OCI-LY1 (cell line): ENCODE measurements around the gene OGFOD1.

Experiments
- H2AFZ ChIP-seq: fragments of 200-600 bp; sonication (generic), shearing (Covaris generic); 2 replicates; pipeline ENCODE4 v1.6.0; 2014; ENCODE audit warnings: antibody characterized with exemption, mild to moderate bottlenecking, low read length
- H3F3A ChIP-seq: fragments of 200-600 bp; sonication (generic), shearing (Covaris generic); 2 replicates; pipeline ENCODE4 v1.6.0; 2014; ENCODE audit warnings: mild to moderate bottlenecking, antibody characterized with exemption, low read length, moderate library complexity; ENCODE audit not compliant: insufficient read depth
- H3K27ac ChIP-seq: fragments of 200-600 bp; sonication (generic); 2 replicates; pipeline ENCODE4 v1.5.1; 2014; ENCODE audit warnings: low read length, mixed run types, mild to moderate bottlenecking, low read depth; ENCODE audit not compliant: poor library complexity, severe bottlenecking
- H3K27me3 ChIP-seq: fragments of 200-600 bp; sonication (generic); 2 replicates; pipeline ENCODE4 v1.6.0; 2014; ENCODE audit warnings: antibody characterized with exemption, mild to moderate bottlenecking, low read length, moderate library complexity; ENCODE audit not compliant: insufficient read depth
- H3K36me3 ChIP-seq: fragments of 200-600 bp; sonication (generic); 2 replicates; pipeline ENCODE4 v1.6.1; 2014; ENCODE audit warnings: mild to moderate bottlenecking, antibody characterized with exemption, low read length, moderate library complexity, mixed read lengths; ENCODE audit not compliant: insufficient read depth
- H3K4me1 ChIP-seq: fragments of 200-600 bp; sonication (generic); 2 replicates; pipeline ENCODE4 v1.5.1; 2014; ENCODE audit warnings: mild to moderate bottlenecking, low read length, moderate library complexity; ENCODE audit not compliant: insufficient read depth, severe bottlenecking
- H3K4me2 ChIP-seq: fragments of 200-600 bp; sonication (generic), shearing (Covaris generic); 2 replicates; pipeline ENCODE4 v1.6.1; 2014; ENCODE audit warnings: low read length
- H3K4me3 ChIP-seq: fragments of 200-600 bp; sonication (generic); 2 replicates; pipeline ENCODE4 v1.5.1; 2014; ENCODE audit warnings: low read length, low read depth, mild to moderate bottlenecking, mixed read lengths; ENCODE audit not compliant: poor library complexity, severe bottlenecking
- H3K79me2 ChIP-seq: fragments of 200-600 bp; shearing (Covaris generic); 2 replicates; pipeline ENCODE4 v1.6.1; 2016; ENCODE audit warnings: mixed run types, low read length, mixed read lengths; ENCODE audit not compliant: insufficient read depth
- H3K9ac ChIP-seq: fragments of 200-600 bp; sonication (generic), shearing (Covaris generic); 2 replicates; pipeline ENCODE4 v1.6.1; 2014; ENCODE audit warnings: mild to moderate bottlenecking, low read length, mixed read lengths
- H3K9me2 ChIP-seq: fragments of 200-600 bp; sonication (generic), shearing (Covaris generic); 2 replicates; pipeline ENCODE4 v1.6.1; 2014; ENCODE audit warnings: low read depth, mild to moderate bottlenecking, low read length, mixed read lengths
- H3K9me3 ChIP-seq: fragments of 200-600 bp; shearing (Covaris generic); 2 replicates; pipeline ENCODE4 v1.6.1; 2014; ENCODE audit warnings: low read length, mixed read lengths
- H4K20me1 ChIP-seq: fragments of 200-600 bp; sonication (generic), shearing (Covaris generic); 2 replicates; pipeline ENCODE4 v1.6.0; 2016; ENCODE audit warnings: mild to moderate bottlenecking, low read length; ENCODE audit not compliant: insufficient read depth
- EZH2 ChIP-seq: fragments of 200-600 bp; sonication (generic), shearing (Covaris generic); IDR thresholded peaks from 2 replicates; pipeline ENCODE4 v1.8.0; 2017; ENCODE audit warnings: borderline replicate concordance, mixed run types, mild to moderate bottlenecking, antibody characterized with exemption, low read length, moderate library complexity, mixed read lengths
- TF ChIP-seq, protein P1 (sequence below): fragments of 200-600 bp; sonication (generic), shearing (Covaris generic); IDR thresholded peaks from 2 replicates; pipeline ENCODE4 v1.5.1; 2017; ENCODE audit warnings: mild to moderate bottlenecking, antibody characterized with exemption, low read length, moderate library complexity, mixed read lengths

OGFOD1 gene

DNA sequence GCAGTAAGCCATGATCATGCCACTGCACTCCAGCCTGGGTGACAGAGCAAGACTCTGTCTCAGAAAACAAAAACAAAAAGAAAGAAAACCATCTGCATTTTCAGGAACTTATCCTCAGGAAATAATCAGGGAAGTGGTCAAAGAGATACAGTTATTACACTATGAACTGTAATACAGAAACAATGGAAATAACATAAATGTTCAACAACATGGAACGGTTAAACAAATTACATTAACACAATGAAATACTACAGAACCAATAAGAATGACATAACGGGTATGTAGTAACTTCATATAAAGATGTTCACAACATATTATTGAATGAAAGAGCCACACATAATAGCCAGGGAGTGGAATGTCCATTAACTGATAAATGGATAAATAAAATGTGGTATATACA, 61.7 kb downstream of the OGFOD1 start:
- no peaks in the 10 kb centered on the region for H3K4me1 ChIP-seq

DNA sequence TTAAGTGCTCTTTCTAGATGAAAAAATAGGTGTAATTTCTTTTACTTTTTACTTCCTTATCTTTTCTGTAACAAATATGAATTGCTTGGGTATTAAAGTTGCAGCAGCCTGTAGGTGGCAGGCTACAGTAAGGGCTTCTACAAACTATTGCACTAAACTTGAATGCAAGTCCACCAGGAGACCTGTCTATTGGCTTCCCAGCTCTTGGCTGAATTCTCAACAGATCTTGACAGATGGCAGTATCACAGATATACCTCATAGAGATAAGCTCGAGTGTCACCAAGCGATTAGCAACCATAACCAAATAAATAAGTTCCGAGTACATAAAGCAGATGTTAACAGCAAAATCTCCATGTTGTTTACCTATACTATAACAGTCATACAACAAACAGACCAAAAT, 62.6 kb downstream of the OGFOD1 start:
- Histone ChIP-seq H3K9ac (no peak overlapping the region), H3K4me2 (no peak overlapping the region), H3K9me2 (no peaks in the 10 kb centered on the region), H3K9me3 (no peaks in the 10 kb centered on the region), H3K36me3 (peaks cover 3% of the 10 kb centered on the region; the same call in 1 of the 2 replicates), H3K4me1 (peaks cover 2% of the 10 kb centered on the region), H4K20me1 (no peaks in the 10 kb centered on the region), H3K79me2 (no peaks in the 10 kb centered on the region), H3K27me3 (no peaks in the 10 kb centered on the region), H3K27ac (no peak overlapping the region), H3F3A (no peaks in the 10 kb centered on the region), H2AFZ (no peak overlapping the region), H3K4me3 (no peak overlapping the region)
- TF ChIP-seq, protein P1, sequence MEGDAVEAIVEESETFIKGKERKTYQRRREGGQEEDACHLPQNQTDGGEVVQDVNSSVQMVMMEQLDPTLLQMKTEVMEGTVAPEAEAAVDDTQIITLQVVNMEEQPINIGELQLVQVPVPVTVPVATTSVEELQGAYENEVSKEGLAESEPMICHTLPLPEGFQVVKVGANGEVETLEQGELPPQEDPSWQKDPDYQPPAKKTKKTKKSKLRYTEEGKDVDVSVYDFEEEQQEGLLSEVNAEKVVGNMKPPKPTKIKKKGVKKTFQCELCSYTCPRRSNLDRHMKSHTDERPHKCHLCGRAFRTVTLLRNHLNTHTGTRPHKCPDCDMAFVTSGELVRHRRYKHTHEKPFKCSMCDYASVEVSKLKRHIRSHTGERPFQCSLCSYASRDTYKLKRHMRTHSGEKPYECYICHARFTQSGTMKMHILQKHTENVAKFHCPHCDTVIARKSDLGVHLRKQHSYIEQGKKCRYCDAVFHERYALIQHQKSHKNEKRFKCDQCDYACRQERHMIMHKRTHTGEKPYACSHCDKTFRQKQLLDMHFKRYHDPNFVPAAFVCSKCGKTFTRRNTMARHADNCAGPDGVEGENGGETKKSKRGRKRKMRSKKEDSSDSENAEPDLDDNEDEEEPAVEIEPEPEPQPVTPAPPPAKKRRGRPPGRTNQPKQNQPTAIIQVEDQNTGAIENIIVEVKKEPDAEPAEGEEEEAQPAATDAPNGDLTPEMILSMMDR, result peak; percentile 80
- TF ChIP-seq EZH2, result no peak

More for the DNA sequence above, 61.7 kb downstream of the OGFOD1 start:
- no peak overlapping the region for H3K4me3 ChIP-seq
- H3K27ac ChIP-seq, result no peak overlapping the region
- no peak overlapping the region for H2AFZ ChIP-seq
- no peak overlapping the region for H3K9ac ChIP-seq
- H3F3A ChIP-seq, result no peaks in the 10 kb centered on the region
- H4K20me1 ChIP-seq, result no peaks in the 10 kb centered on the region
- H3K9me2 ChIP-seq, result no peaks in the 10 kb centered on the region
- no peaks in the 10 kb centered on the region for H3K9me3 ChIP-seq
- no peak overlapping the region for H3K4me2 ChIP-seq
- TF ChIP-seq, protein P1, result no peak
- no peak for TF ChIP-seq EZH2
- H3K27me3 ChIP-seq, result no peaks in the 10 kb centered on the region
- no peaks in the 10 kb centered on the region for H3K79me2 ChIP-seq
- peaks cover 4% of the 10 kb centered on the region; the same call in 1 of the 2 replicates for H3K36me3 ChIP-seq

DNA sequence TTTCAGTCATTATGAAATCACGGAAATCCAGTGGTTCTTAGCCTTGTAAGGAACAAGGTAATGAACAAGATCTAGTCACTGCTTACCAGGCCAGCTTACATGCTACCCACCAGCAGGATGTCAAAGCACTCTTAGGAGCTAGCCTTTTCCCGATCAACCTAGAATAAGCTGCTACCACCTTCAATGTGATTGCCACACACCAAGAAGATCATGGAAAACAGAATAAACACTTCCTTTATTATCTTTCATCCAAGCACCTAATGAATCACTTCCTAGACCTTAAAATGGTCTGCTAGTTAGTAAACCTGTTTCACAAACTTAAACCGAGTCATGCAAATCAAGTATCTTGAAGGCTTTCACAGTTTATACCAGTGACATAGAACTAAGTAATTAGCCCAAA, 63.5 kb downstream of the OGFOD1 start:
- no peaks in the 10 kb centered on the region for H3K9me3 ChIP-seq
- no peak overlapping the region for H3K27ac ChIP-seq
- no peaks in the 10 kb centered on the region for H3K79me2 ChIP-seq
- no peak overlapping the region for H3K4me2 ChIP-seq
- TF ChIP-seq, protein P1, result no peak
- TF ChIP-seq EZH2, result no peak
- peaks cover 8% of the 10 kb centered on the region for H3K4me1 ChIP-seq
- H3K27me3 ChIP-seq, result no peaks in the 10 kb centered on the region
- H2AFZ ChIP-seq, result no peak overlapping the region
- H4K20me1 ChIP-seq, result no peaks in the 10 kb centered on the region
- no peaks in the 10 kb centered on the region for H3K9me2 ChIP-seq
- H3K9ac ChIP-seq, result no peak overlapping the region
- H3K36me3 ChIP-seq, result no peaks in the 10 kb centered on the region; the same call in 1 of the 2 replicates
- H3F3A ChIP-seq, result no peaks in the 10 kb centered on the region
- H3K4me3 ChIP-seq, result no peak overlapping the region
